ENCODE measurements around the gene AMFR.
"Not testable (repeated sequence)": the region's sequence is repeated elsewhere in the genome, so short reads cannot be mapped to it uniquely, and the experiment has no call there.

Gene AMFR

GRCh38 chr16:56423584-56424403, 1.6 kb downstream of the AMFR start:
- no peak for DNase-seq (ENCODE audit: low read depth)

- no peak for DNase-seq (ENCODE audit: low read depth)
Measured at GRCh38 chr16:56422896-56423441, 2.4 kb downstream of the AMFR start.

- no peak for DNase-seq (ENCODE audit: low read depth)
Measured at GRCh38 chr16:56421976-56422669, 3.2 kb downstream of the AMFR start.

- no peak for DNase-seq (ENCODE audit: low read depth)
Measured at GRCh38 chr16:56421313-56421712, 4.0 kb downstream of the AMFR start.

GRCh38 chr16:56420613-56421012, 4.7 kb downstream of the AMFR start:
- no peak for DNase-seq (ENCODE audit: low read depth)

- DNase-seq (ENCODE audit: low read depth) = no peak
Measured at GRCh38 chr16:56419740-56420548, 5.4 kb downstream of the AMFR start.

GRCh38 chr16:56417138-56417537, 8.2 kb downstream of the AMFR start:
- no peak for DNase-seq (ENCODE audit: low read depth)

GRCh38 chr16:56415875-56416274, 9.5 kb downstream of the AMFR start:
- DNase-seq (ENCODE audit: low read depth) = no peak

GRCh38 chr16:56414366-56414765, 11.0 kb downstream of the AMFR start:
- DNase-seq (ENCODE audit: low read depth) = no peak

GRCh38 chr16:56413381-56413780, 12.0 kb downstream of the AMFR start:
- no peak for DNase-seq (ENCODE audit: low read depth)

- no peak for DNase-seq (ENCODE audit: low read depth)
Measured at GRCh38 chr16:56411624-56412023, 13.7 kb downstream of the AMFR start.

- DNase-seq (ENCODE audit: low read depth) = no peak
Measured at GRCh38 chr16:56411123-56411522, 14.2 kb downstream of the AMFR start.

GRCh38 chr16:56409195-56409594, 16.1 kb downstream of the AMFR start:
- DNase-seq (ENCODE audit: low read depth) = no peak

- no peak for DNase-seq (ENCODE audit: low read depth)
Measured at GRCh38 chr16:56408379-56409098, 16.8 kb downstream of the AMFR start.

GRCh38 chr16:56405977-56406672, 19.2 kb downstream of the AMFR start:
- no peak for DNase-seq (ENCODE audit: low read depth)

GRCh38 chr16:56401482-56401881, 23.9 kb downstream of the AMFR start:
- no peak for DNase-seq (ENCODE audit: low read depth)

- no peak for DNase-seq (ENCODE audit: low read depth)
Measured at GRCh38 chr16:56400458-56400857, 24.9 kb downstream of the AMFR start.

GRCh38 chr16:56399486-56399885, 25.9 kb downstream of the AMFR start:
- no peak for DNase-seq (ENCODE audit: low read depth)

GRCh38 chr16:56399047-56399446, 26.3 kb downstream of the AMFR start:
- no peak for DNase-seq (ENCODE audit: low read depth)

GRCh38 chr16:56396724-56397123, 28.6 kb downstream of the AMFR start:
- not testable (repeated sequence) for DNase-seq (ENCODE audit: low read depth)

GRCh38 chr16:56389554-56389953, 35.8 kb downstream of the AMFR start:
- DNase-seq (ENCODE audit: low read depth) = no peak
